Keratinocyte (primary cell): ENCODE data around the gene SMURF2. TPM values are rescaled to one million over a fixed set of nuclear protein-coding genes. Genes with fewer than 3 reads are reported as not detected.
"Not testable (repeated sequence)": the region's sequence is repeated elsewhere in the genome, so short reads cannot be mapped to it uniquely, and the experiment has no call there.

Experiments
- DNase-seq: peaks from one replicate; pipeline ENCODE4 v3.0.0-alpha.2; 2011; ENCODE audit warnings: low read depth, missing footprints, low spot score
- FAIRE-seq: peaks from 2 replicates; lab custom pipeline; 2011; peaks lifted over from hg19 to GRCh38; lab: Jason Lieb, UNC
- H2AFZ ChIP-seq: 2 replicates; pipeline ENCODE4 v1.6.0; 2012; ENCODE audit warnings: low read length, control low read depth, inconsistent platforms; ENCODE audit not compliant: control insufficient read depth
- H3K27ac ChIP-seq: 2 replicates; pipeline ENCODE4 v1.5.1; 2011; ENCODE audit warnings: low read length; ENCODE audit not compliant: control insufficient read depth, insufficient read depth
- H3K27me3 ChIP-seq: 3 replicates; pipeline ENCODE4 v1.6.0; 2011; ENCODE audit warnings: low read length; ENCODE audit not compliant: control insufficient read depth, insufficient read depth; ENCODE audit errors: extremely low read depth
- H3K36me3 ChIP-seq, 2 experiments: 2 replicates in 1 of 2; 3 replicates in 1 of 2; pipeline ENCODE4 v1.5.1; 2011; ENCODE audit warnings: low read length in 2 of 2, mild to moderate bottlenecking in 1 of 2; ENCODE audit not compliant: control insufficient read depth in 2 of 2, insufficient read depth in 2 of 2; ENCODE audit errors: extremely low read depth in 1 of 2
- H3K4me1 ChIP-seq: 3 replicates; pipeline ENCODE4 v1.5.1; 2011; ENCODE audit warnings: low read length; ENCODE audit not compliant: control insufficient read depth, insufficient read depth; ENCODE audit errors: extremely low read depth
- H3K4me2 ChIP-seq: 3 replicates; pipeline ENCODE4 v1.6.0; 2011; ENCODE audit warnings: low read depth, low read length; ENCODE audit not compliant: control insufficient read depth, insufficient read depth; ENCODE audit errors: extremely low read depth
- H3K4me3 ChIP-seq, 3 experiments: fragments of 200-600 bp in 1 of 3; sonication (generic) in 1 of 3; 2 replicates in 2 of 3; 3 replicates in 1 of 3; pipeline ENCODE4 v1.5.1; 2011 to 2016; ENCODE audit warnings: low read length in 3 of 3, mild to moderate bottlenecking in 3 of 3, control low read depth in 2 of 3, inconsistent platforms in 1 of 3, low read depth in 1 of 3, mixed read lengths in 1 of 3, mixed run types in 1 of 3, moderate library complexity in 1 of 3; ENCODE audit not compliant: control insufficient read depth in 2 of 3, insufficient read depth in 2 of 3; ENCODE audit errors: extremely low read depth in 1 of 3
- H3K79me2 ChIP-seq: 2 replicates; pipeline ENCODE4 v1.6.0; 2012; ENCODE audit warnings: low read length; ENCODE audit not compliant: control insufficient read depth, insufficient read depth
- H3K9ac ChIP-seq: 3 replicates; pipeline ENCODE4 v1.6.0; 2011; ENCODE audit warnings: low read length; ENCODE audit not compliant: control insufficient read depth, insufficient read depth; ENCODE audit errors: extremely low read depth
- H3K9me1 ChIP-seq: 3 replicates; pipeline ENCODE4 v1.6.0; 2011; ENCODE audit warnings: low read length; ENCODE audit not compliant: control insufficient read depth, insufficient read depth; ENCODE audit errors: extremely low read depth
- H3K9me3 ChIP-seq: 2 replicates; pipeline ENCODE4 v1.5.1; 2012; ENCODE audit warnings: low read depth, low read length; ENCODE audit not compliant: control insufficient read depth
- H4K20me1 ChIP-seq: 3 replicates; pipeline ENCODE4 v1.6.0; 2011; ENCODE audit warnings: low read length; ENCODE audit not compliant: control insufficient read depth, insufficient read depth; ENCODE audit errors: extremely low read depth
- CTCF ChIP-seq, 3 experiments: IDR thresholded peaks in 1 of 3; conservative IDR thresholded peaks in 1 of 3; optimal IDR thresholded peaks in 1 of 3; 2 replicates in 2 of 3; 3 replicates in 1 of 3; pipeline versions ENCODE3 to v1.5.1; 2011; ENCODE audit warnings: low read length in 3 of 3, mild to moderate bottlenecking in 3 of 3, moderate library complexity in 2 of 3, control low read depth in 1 of 3, inconsistent platforms in 1 of 3; ENCODE audit not compliant: insufficient read depth in 2 of 3; ENCODE audit errors: extremely low read depth in 1 of 3
- EZH2 ChIP-seq: IDR thresholded peaks from one replicate; pipeline ENCODE4 v1.6.1; 2012; ENCODE audit warnings: inconsistent platforms, mild to moderate bottlenecking, low read length, moderate library complexity
- dilution Hi-C: fragments of 300-500 bp; cut with MboI; formaldehyde crosslinking; loops from one replicate; pipeline ENCODE4 v1.7.0; 2020; ENCODE audit warnings: low sequenced_read_pairs; ENCODE audit not compliant: extremely low pct_ligation_motif_present
- polyA plus RNA-seq, 5 experiments: library from polyadenylated mRNA; depleted of rRNA in 3 of 5; stranded (reverse) in 3 of 5; stranded (forward) in 1 of 5; unstranded in 1 of 5; fragments of >200 nt; gene quantifications; 1 replicate in 1 of 5; 2 replicates in 3 of 5; 3 replicates in 1 of 5; pipeline versions ENCODE4 v1.2.1 to v1.2.3, GENCODE V29; 2011 to 2012; ENCODE audit warnings: missing spikeins in 2 of 5, low read depth in 1 of 5, low replicate concordance in 1 of 5

SMURF2 gene
- polyA plus RNA-seq, 1 donor (not counting 4 experiments of a cell fraction or from before 2014, with no cell fraction given), result 128 TPM

DNA sequence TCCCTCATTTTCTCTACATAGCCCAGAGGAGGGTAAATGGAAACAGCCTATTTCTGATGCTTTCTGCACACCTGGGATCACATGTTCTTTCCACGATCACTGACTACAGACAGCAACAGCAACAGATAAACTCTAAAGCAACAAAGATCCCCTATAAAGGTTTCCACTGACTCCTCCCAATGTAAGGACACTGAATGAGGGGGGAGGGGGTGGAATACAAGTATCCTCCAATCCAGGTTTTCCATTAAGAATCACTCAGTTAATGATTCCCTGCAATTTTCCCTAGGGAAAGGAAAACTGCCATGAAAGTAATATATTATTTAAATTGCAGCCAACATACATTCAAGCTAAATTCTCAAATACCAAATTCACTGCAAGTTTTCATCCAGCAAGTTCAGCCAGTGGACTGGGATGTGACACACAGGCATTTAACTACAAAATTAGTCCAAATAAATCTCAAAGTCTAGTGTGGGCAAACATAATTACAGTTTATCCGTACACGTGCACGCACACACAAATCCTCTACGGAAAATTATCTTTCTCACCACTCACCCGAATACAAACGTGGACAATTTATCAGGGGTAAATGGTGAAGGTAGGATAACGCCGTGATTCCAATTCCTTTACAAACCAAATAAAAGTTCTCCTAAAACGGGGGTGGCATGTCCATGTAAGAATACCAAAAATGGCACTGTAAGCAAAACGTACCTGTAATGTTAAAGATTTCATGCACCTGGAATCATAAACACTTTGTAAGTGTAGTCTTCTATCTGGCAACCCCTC, 1.7 kb downstream of the SMURF2 start:
- H3K27me3 ChIP-seq, H3K9me1 ChIP-seq, H2AFZ ChIP-seq, H4K20me1 ChIP-seq, dilution Hi-C loops, H3K9me3 ChIP-seq, FAIRE-seq, DNase-seq: not testable (repeated sequence)
- Histone ChIP-seq H3K9ac (peak overlapping the region; percentile 88), H3K79me2 (peaks cover 75% of the 10 kb centered on the region), H3K27ac (peak overlapping the region; percentile 86), H3K4me1 (peaks cover 33% of the 10 kb centered on the region), H3K36me3 (peaks cover 0 to 12% of the 10 kb centered on the region in 2 experiments), H3K4me3 (peak overlapping the region; percentile 49 to 95 (median 93)), H3K4me2 (peak overlapping the region; percentile 64)

DNA sequence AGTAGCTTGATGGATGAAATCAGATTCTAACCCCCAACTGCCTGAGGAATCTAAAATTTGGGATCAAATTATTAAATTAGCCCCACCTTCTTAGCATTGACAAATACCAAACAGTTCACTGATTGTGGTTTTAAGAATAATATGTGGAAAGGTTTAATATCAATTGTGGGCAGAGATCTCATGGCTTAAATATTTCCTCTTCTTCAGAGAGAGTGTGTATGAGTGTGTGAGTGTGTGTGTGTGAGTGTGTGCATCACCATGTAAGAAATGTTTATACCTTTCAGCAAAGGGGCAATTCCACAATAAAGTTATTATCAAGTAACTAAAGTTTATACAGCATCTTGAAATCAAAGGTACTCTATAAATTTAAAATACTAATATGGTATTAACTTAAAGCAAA, 3.2 kb downstream of the SMURF2 start:
- dilution Hi-C loops, result loop anchor here (10.0 kb wide), 1 partner anchor 86 kb away; no protein-coding TSS in a partner anchor
- peaks cover 0 to 12% of the 10 kb centered on the region in 2 experiments for H3K36me3 ChIP-seq
- peak overlapping the region; percentile 36 for H3K27ac ChIP-seq
- peaks cover 5% of the 10 kb centered on the region for H4K20me1 ChIP-seq
- peak overlapping the region; percentile 31 to 95 (median 55) for H3K4me3 ChIP-seq
- H3K4me2 ChIP-seq, result peak overlapping the region; percentile 84
- no peak for TF ChIP-seq CTCF (optimal IDR thresholded peaks at IDR 0.05 in 1 of 3, IDR thresholded peaks at IDR 0.05 in 1 of 3, conservative IDR thresholded peaks at IDR 0.05 in 1 of 3; ENCODE audit: extremely low read depth in 1 of 3, insufficient read depth in 2 of 3, low read length in 3 of 3)
- no peak for TF ChIP-seq EZH2
- no peak for FAIRE-seq
- no peak overlapping the region for H2AFZ ChIP-seq
- peaks cover 22% of the 10 kb centered on the region for H3K4me1 ChIP-seq
- H3K9me1 ChIP-seq, result no peaks in the 10 kb centered on the region
- no peak for DNase-seq
- H3K9ac ChIP-seq, result peak overlapping the region; percentile 88
- peaks cover 90% of the 10 kb centered on the region for H3K79me2 ChIP-seq
- H3K27me3 ChIP-seq, result no peaks in the 10 kb centered on the region
- no peaks in the 10 kb centered on the region for H3K9me3 ChIP-seq
